Measurements from ENCODE around the gene WTIP.

WTIP gene

GRCh38 chr19:34559045-34559444, 77.5 kb downstream of the WTIP start:
- in situ Hi-C loops (cut with MboI; ENCODE audit: low sequenced_read_pairs): no loop called here

DNA sequence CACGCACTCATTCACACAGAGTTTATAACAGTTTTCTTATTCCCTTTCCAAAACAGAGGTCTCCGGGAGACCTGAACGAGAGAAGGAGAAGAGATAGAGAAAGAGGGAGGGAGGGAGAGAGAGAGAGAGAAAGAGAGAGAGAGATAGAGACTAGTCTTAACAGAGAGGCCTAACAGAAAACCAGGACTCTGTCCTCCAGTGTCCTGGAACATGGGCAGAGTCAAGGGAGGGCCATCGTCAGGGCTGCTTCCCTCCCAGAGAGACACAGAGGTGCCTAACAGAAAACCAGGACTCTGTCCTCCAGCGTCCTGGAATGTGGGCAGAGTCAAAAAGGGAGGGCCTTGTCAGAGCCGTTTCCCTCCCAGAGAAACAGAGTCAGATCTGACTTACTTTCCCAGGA, 78.7 kb downstream of the WTIP start:
- in situ Hi-C loops (cut with MboI; ENCODE audit: low sequenced_read_pairs): no loop called here

All from hTERT RPE-1 (cell line).